Cortex of kidney (tissue), 1 donor: ENCODE data around the gene COBLL1.
"Not testable (repeated sequence)": the region's sequence is repeated elsewhere in the genome, so short reads cannot be mapped to it uniquely, and the experiment has no call there.

Experiments used
- DNase-seq: peaks from one replicate; lab custom pipeline; 2025; lab: John Stamatoyannopoulos, UW

Gene COBLL1

GRCh38 chr2:164859906-164860693 is 18.5 kb upstream of the COBLL1 start:
- not testable (repeated sequence) for DNase-seq

GRCh38 chr2:164859251-164859818 is 17.7 kb upstream of the COBLL1 start:
- no peak for DNase-seq

DNA sequence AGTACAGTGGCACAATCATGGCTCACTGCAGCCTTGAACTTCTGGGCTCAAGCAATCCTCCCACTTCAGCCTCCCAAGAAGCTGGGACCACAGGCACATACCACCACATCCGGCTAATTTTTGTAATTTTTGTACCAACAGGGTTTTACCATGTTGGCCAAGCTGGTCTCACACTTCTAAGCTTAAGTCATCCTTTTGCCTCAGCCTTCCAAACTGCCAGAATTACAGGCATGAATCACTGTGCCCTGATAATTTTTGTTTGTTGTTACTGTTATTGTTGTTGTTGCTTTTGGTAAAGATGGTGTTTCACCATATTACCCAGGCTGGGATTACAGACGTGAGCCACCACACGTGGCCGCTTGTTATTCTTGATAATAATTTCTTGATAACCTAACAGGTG is 10.5 kb upstream of the COBLL1 start:
- DNase-seq = no peak

GRCh38 chr2:164850235-164850634 is 8.6 kb upstream of the COBLL1 start:
- no peak for DNase-seq

DNA sequence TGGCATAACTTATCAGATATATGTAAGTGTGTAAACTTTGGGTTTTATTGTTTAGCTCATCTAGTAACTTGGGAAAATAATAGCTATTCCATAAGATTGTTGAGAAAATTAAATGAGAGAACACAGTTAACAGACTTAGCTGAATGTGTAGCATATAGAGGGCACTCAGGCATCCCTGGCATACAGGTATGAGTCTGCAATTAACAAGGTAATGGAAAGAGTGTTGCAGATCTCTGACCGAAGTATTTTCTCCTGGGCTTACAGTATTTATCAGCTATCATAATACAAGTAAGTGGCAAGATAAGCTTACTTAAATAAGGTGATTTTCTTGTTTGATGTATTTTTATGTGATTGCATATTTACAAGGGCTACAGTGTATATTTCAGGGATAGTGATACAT is 7.9 kb upstream of the COBLL1 start:
- DNase-seq = no peak

- DNase-seq = no peak
Measured at GRCh38 chr2:164847981-164848741, 6.5 kb upstream of the COBLL1 start.

- no peak for DNase-seq
Measured at GRCh38 chr2:164847291-164847690, 5.7 kb upstream of the COBLL1 start.

DNA sequence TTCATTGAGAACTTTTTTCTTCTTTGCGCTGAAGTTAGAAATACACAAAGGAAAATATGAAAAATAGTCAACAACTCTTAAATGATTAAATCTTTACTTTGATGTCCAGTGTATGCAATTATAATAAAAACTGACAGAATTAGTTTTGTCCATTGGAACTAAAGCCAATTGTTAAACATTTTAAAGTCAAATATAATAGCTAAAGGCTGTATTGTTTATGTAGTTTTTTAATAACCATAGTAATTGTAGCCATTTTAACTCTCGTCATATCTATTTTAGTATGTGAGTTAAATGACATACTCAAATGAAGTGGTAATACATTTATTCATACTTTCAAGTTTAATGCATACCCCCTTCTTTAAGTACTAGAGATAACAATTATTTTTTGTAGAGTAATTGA is 4.7 kb upstream of the COBLL1 start:
- DNase-seq = no peak

DNA sequence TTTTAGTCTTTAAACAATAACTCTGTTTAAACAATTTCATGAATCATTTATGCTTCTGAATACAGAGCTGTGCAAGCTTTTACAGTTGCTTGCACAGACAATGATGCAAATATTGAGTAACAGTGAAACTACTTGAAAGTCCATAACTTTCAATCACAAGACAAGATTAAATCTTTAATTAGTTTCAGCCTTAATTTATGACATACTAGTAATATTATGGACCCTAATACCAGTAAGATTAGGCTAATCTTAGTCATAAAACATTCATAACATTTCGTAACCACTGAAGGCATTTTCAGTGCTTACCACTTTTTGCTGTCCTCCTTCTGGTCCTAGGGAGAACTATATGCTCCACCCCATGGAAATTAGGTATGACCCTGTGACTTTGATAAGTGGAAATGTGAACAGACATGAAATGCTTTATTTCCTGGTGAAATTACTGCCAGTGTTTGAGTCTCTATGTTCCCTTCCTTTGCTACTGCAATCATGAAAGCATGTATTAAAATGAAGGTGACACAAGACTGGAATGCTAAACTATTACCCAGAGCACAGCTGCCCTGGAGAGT is 1.8 kb upstream of the COBLL1 start:
- no peak for DNase-seq

DNA sequence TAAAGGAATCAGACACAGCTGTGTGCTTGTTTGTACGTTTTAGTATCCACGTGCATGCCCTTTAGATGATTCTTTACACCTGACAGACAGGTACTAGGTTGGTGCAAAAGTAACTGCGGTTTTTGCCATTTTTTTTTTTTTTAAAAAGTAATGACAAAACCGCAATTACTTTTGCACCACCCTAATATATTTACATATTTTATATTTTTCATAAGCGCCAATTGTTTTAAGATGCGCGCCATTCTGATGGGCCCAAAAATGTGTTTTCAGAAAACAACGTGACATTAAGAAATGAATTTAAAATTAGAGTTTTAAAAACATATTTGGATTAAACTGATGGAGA is 972 bp upstream of the COBLL1 start:
- no peak for DNase-seq

GRCh38 chr2:164840930-164841718 is 499 bp downstream of the COBLL1 start:
- DNase-seq = no peak

DNA sequence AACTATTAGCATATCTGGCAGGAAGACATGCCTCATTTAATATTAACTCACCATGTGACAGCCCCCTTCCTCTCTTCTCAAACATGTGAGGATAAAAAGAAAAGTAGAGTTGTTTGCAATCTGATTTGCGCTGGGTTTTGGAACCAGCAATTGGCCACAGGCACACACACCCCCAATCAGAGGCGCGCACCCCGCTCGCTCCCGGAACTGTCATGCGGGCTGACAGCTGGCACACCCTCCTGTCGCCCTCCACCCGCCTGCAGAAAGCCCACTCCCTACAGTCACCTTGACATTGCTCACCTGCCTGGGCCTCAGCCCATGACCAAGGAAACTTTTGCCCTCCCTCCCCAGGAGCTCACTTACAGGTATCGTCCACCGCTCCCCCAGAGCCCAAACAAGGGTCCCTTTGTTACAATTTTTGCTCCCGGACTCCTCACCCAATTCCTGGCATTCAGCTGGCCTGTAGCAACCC is 1.1 kb downstream of the COBLL1 start:
- DNase-seq = no peak

GRCh38 chr2:164839914-164840457 is 1.6 kb downstream of the COBLL1 start:
- no peak for DNase-seq

GRCh38 chr2:164837807-164838206 is 3.8 kb downstream of the COBLL1 start:
- no peak for DNase-seq

- no peak for DNase-seq
Measured at GRCh38 chr2:164836907-164837306, 4.7 kb downstream of the COBLL1 start.

DNA sequence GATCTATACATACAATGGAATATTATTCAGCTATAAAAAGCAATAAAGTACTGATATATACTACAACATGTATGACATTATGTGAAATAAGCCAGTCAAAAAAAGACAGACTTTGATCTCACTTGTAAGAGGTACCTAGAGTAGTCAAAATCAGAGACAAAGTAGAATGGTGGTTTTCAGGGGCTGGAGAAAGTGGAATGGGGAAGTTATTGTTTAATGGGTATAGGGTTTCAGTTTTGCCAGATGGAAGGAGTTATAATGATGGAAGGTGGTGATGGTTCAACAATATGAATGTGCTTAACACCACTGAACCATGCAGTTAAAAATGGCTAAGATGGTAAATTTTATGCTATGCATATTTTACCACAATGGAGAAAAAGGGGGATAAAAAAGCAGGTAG is 6.3 kb downstream of the COBLL1 start:
- DNase-seq = no peak

DNA sequence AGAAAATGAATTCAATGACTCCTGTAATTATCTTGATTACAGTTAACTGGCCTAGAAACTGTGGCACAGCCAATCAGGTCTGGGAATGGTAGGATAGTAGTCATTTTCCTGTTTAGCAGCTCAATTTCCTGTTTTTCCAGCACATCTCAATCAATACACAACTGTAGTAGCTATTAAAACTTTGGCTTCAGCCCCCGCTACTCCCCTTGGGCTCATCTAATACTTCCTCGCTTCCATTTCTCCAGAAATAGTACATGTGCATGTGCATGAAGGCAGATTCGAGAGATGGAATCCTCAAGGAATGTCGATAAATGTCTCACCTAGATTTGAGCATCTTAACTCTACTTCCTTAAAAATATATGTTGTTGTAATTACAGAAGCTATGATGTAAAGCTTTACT is 9.7 kb downstream of the COBLL1 start:
- DNase-seq = no peak

GRCh38 chr2:164831180-164831579 is 10.4 kb downstream of the COBLL1 start:
- no peak for DNase-seq

DNA sequence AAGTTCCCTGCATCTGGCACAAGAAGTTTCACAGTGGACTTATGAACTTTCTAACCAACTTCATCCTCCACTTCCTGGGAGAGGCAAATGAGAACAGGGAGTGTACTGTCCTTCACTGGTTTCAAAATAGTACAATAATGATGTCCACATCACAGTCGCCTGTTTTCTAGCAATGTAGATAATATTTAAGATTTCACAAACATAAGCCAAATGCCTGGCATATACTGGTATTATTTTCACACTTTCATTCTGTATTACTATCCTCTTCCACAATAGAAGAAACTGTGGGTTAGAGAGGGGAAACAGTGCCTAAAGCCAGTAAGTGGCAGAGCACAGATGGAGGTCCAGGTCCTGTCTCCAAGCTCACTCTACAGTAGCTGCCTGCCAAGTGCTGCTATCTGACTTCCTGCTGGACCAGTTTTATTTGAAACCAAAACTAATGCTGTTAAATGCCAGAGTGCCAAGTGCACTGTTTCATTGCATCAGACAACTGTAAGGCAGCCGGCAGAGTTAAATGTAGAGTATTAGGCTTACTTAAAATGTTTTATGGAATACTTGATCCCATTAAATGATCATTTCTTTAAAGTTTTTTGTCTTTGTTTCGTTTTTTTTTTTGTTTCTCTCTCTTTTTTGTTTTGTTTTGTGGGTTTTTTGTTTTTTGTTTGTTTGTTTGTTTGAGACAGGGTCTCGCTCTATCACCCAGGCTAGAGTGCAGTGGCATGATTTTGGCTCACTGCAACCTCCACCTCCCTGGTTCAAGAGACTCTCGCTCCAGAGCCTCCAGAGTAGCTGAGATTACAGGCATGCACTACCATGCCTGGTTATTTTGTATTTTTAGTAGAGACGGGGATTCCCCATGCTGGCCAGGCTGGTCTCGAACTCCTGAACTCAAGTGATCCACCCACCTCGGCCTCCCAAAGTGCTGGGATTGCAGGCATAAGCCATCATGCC is 15.1 kb downstream of the COBLL1 start:
- no peak for DNase-seq

GRCh38 chr2:164824872-164825271 is 16.8 kb downstream of the COBLL1 start:
- no peak for DNase-seq

DNA sequence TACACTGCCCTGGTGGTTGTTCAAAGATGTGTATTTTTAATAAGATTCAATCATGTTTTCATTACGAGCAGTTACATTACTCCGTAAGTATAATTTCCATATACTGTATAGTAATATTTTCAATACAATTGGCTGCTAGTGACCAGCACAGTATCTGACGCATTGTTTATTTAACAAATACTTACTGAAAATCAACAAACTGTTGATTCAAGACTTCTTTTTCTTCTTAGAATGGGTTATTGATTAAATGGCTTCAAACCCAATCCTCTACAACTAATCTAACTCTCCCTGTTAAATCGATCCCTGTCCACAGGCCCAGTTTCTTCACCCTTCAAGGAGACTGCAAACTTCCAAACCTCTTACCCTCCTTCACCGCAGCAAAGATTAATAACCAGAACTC is 18.5 kb downstream of the COBLL1 start:
- DNase-seq = no peak
